Left colon (tissue), 2 donors: Measurements from ENCODE around the gene LSP1. TPM values are rescaled to one million over a fixed set of nuclear protein-coding genes. Genes with fewer than 3 reads are reported as not detected.
"Not testable (repeated sequence)": the region's sequence is repeated elsewhere in the genome, so short reads cannot be mapped to it uniquely, and the experiment has no call there.

Source experiments
- ATAC-seq: fragments of 200-7000 bp; cut with Tn5 transposase; one replicate; pipeline ENCODE4 v1.9.1; 2020; ENCODE audit warnings: mild to moderate bottlenecking, moderate library complexity
- DNase-seq, 2 donors: peaks; one replicate each; pipeline ENCODE4 v3.0.0-alpha.2; 2020
- intact Hi-C, 2 donors: fragments of 100-400 bp; cut with DNase I in 1 of 2; cut with micrococcal nuclease in 1 of 2; formaldehyde crosslinking; loops; one replicate each; pipeline versions ENCODE4 v1.11.2 to v1.14.0; 2022; cut with DNase I, micrococcal nuclease
- total RNA-seq, 2 donors: library from RNA; stranded (reverse); fragmentation: NEBNext Ultra II Directional; extraction: Animal tissue kit (Norgen Biotek cat#: 25700); gene quantifications; one replicate each; pipeline ENCODE4 v1.2.1, GENCODE V29; 2021
- donor health status: DM: no; HTN: no; CAD: no.
- donor health status: DM: yes; HTN: yes; CAD: no.

The LSP1 gene
- total RNA-seq, 2 donors from 2014 or later: 9.9 to 28.6 TPM

DNA sequence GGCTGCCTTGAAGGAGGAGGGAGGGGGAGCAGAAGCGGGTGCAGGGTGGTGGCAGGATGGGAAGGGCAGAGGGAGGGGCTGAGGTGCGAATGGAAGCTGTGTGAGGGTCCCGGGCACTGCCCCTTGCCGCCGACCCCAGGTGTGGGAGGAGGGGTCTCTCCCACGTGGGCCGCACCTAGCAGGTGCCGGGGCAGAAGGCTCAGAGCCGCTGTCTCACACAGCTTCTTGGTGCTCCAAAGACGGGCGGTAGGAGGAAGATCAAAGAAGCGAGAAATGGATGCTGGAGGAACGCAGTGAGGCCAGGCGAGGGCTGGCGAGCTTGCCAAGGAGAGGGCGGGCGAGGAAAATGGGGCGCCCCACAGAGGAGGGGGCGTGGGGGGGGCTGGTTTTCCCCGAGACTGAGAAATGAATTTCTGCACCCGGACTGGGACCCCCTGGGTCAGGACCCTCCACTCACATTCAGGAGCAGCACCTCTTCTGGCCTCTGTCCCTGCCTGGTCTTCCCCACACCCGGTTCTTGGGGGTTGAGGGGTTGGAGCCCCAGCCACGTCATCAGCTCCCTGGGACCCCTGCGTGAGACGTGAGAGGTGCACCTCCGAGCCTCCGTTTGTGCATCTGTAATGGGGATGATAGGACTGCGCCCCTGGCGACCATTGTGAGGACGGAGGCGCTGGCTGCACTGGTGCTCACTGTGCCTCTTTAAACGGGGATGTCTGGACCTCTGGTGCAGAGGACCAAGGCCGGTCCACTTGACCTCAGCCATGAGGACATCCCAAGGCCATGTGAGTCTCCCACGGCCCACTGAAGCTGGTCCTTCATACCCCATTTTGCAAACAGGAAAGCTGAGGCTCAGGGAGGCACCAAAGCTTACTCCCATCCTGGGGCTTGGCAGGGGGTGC is 16.8 kb downstream of the LSP1 start:
- no peak for DNase-seq

GRCh38 chr11:1870326-1870696 is 17.4 kb downstream of the LSP1 start:
- intact Hi-C loops: no loop called here
- no peak for DNase-seq
- ATAC-seq: no peak

More for the DNA sequence above, 16.8 kb downstream of the LSP1 start:
- no peak for ATAC-seq
- intact Hi-C loops: no loop called here

DNA sequence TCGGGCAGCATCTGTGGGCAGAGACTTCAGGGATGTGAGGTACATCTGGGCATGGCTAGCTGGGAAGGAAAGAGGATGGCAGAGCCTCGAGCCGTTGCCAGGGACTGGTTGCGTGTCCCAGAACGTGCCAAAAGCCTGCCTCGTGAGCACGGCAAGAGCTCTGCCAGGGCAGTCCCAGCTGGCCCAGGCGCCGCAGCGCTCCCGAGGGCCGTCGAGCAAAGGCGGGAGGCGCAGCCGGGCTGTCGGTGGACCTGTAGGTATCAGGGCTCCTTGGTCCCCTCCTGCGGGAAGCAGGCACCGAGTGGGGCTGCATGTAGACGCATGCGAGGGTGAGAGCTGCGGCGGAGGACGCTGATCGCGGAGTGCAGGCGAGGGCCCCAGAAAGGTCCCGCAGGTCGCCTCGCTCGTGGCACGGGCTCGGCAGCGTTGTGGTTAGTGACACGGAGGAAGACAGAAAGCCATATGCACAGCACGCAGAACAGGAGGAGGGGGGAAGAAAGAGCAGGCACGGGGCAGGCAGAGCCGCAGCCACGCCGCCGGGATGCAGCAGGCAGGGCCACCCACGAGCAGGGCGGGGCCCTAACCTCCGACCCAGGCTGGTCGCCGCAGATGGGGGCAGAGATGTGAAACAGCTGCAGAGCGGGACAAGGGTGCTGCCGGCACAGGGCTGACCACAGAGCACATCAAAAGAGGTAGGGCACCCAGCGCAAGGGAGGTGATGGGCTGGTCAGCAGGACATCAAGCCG is 18.0 kb downstream of the LSP1 start:
- intact Hi-C loops: no loop called here
- DNase-seq (no peak), ATAC-seq (peak; percentile 37)

- ATAC-seq (no peak), DNase-seq (peak in 1 of 2 donors; percentile 14)
- intact Hi-C loops: no loop called here
Observed at GRCh38 chr11:1871531-1871930, 18.6 kb downstream of the LSP1 start.

- peak in 1 of 2 donors; percentile 16 for DNase-seq
- no peak for ATAC-seq
- intact Hi-C loops: no loop called here
Observed at GRCh38 chr11:1872267-1872985, 19.5 kb downstream of the LSP1 start.

GRCh38 chr11:1873048-1873812 is 20.3 kb downstream of the LSP1 start:
- intact Hi-C loops: no loop called here

GRCh38 chr11:1873813-1874150 is 20.9 kb downstream of the LSP1 start:
- intact Hi-C loops, ATAC-seq, DNase-seq: not testable (repeated sequence)

More at GRCh38 chr11:1873048-1873812, 20.3 kb downstream of the LSP1 start:
- no peak for ATAC-seq
- peak; percentile 7 to 23 for DNase-seq

DNA sequence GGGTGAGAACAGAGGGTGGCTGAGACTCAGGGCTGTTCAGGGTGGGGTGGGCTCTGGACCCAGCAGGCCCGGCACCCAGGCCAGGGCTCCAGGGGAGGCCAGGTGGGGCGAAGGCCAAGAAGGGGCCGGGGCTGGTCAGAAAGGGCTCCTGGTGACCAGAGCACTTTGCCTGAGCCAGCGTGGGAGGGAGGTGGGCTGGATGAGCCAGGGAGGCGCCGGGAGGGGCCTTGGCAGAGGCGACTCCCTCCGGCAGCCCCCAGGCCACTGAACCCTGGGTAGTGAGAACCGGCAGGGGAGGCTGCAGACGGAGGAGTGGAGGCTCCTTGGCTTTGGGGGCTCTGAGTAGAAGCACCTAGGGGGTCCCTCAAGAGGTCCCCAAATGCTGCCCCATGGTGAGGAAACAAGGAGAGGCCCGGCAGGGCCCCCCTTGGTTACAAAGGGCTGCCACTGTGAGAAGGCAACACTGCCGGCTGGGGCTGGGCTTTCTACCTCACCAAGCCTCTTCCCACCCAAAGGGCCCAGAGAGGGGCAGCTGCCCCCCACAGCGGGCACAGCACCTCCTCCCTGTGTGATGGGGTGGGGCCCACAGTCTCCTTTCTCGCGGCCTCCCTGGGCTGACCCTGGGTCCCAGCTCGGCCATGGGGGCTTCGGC is 21.7 kb downstream of the LSP1 start:
- intact Hi-C loops, ATAC-seq: not testable (repeated sequence)
- peak in 1 of 2 donors; percentile 19 for DNase-seq

DNA sequence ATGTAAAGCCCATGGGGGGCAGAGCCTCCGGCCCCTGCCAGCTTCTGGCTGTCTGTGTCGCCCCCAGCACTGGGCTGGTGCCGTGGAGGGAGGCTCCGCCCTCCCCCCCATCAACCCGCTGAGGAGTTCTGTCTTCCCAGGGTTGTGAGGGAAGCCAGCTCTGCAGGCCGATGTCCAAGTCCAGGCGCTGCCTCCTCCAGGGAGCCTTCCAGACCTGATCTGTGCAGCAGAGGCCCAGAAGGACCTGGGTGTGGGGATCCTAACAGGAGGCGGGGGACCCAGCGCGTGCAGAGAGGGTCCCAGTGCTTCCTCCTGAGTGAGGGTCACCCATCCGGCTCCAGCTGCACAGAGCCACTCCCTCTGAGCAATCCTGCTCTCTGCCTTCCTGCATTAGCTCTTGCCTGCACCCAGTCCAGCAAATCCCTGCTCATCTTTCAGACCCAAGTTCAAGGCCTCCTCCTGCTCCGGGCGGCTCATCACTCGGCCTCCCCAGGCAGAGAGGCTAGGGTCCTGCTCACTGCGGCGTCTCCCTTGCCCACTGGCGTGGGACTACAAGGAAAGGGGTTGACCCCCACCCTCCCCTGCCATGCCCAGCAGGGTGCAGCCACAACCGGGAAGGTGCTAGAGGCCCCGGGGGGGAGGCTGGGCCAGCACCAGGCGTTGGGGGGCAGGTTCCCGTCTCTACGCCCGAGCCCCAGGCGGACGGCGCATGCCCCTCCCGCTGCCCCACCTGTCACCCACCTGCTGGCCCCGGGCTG is 22.4 kb downstream of the LSP1 start:
- intact Hi-C loops: no loop called here
- DNase-seq (peak; percentile 4 to 24), ATAC-seq (no peak)

- intact Hi-C loops, ATAC-seq, DNase-seq: not testable (repeated sequence)
Observed at GRCh38 chr11:1875851-1876301, 23.0 kb downstream of the LSP1 start.

DNA sequence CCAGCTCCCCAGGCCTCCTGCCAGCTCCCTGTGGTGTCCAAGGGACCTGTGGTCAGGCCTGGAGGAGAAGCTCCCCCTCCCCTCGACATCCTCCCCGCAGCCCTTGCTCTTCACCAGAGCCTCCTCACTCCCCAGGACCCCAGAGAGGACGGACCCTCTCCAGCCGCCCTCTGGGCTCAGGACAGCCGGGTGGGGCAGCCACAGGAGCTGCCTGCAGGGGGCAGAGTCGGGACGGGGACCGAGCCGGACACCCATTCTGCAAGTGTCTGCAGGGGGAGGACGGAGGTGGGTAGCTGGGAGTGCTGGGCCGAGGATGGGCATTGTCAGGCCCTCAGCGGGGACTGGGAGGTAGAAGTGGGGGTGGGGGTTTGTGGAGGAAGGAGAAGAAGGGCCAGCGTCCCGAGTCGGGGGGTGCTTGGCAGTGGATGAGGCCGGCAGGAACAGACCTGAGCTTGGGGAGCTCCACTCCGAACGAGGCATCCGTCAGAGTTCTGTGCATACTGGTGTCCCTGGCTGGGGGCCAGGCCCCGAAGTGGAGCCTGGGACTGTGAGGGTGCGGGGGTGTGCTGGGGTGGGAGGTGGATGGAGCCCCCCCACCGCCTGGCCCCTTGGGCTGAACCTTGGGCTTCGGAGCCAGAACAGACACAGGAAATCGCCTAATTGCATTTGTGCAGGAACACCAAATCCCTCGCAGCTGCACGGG is 23.6 kb downstream of the LSP1 start:
- DNase-seq: peak in 1 of 2 donors; percentile 66
- peak; percentile 52 for ATAC-seq
- intact Hi-C loops: no loop called here

GRCh38 chr11:1877211-1878136 is 24.6 kb downstream of the LSP1 start:
- DNase-seq (no peak), ATAC-seq (no peak)
- intact Hi-C loops: no loop called here

GRCh38 chr11:1878137-1879031 is 25.5 kb downstream of the LSP1 start:
- no peak for DNase-seq
- no peak for ATAC-seq
- intact Hi-C loops: no loop called here

DNA sequence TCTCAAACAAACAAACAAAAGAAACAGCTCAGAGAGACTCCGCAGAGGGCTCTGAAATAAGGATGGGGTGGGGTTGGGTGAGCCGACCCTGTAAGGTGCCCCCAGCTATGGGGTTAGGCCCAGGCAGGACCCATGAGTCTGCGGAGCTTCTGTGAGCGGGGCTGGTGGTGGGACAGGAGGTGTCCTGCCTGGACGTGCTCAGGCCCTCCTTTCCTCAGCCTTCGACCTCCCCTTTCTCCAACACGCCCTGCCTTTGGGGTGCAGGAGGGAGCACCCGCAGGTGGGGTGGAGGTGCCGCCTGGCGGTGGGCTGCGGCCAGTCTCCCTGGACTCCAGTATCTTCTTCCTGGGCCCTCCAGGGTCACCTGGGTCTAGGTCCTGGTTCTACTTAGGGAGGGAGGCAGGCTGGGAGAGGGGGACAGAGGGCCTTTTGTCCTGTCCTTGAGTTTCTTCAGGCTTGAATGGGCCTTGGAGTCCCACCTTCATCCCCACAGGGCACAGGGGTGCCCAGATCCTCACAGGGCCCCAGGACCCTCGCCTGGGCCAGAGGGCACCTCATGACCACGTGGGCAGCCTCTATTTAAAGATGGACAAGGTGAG is 26.6 kb downstream of the LSP1 start:
- intact Hi-C loops: no loop called here
- ATAC-seq: no peak
- no peak for DNase-seq
